A673 (cell line): Measurements from ENCODE around the gene GNAQ.

Source experiments
- EZH2 ChIP-seq: fragments of 200-600 bp; sonication (generic); IDR thresholded peaks from 2 replicates; pipeline ENCODE4 v1.6.1; 2017; ENCODE audit warnings: borderline replicate concordance, low read depth, mild to moderate bottlenecking, mixed read lengths, antibody characterized with exemption, low read length; ENCODE audit not compliant: poor library complexity, severe bottlenecking
- TF ChIP-seq, protein P1 (sequence below): fragments of 300-800, 200-600 bp; sonication (generic); conservative IDR thresholded peaks from 2 replicates; pipeline ENCODE4 v1.5.1; 2017; ENCODE audit warnings: low read depth, mild to moderate bottlenecking, antibody characterized with exemption, low read length, moderate library complexity, mixed read lengths

- TF ChIP-seq, protein P1, sequence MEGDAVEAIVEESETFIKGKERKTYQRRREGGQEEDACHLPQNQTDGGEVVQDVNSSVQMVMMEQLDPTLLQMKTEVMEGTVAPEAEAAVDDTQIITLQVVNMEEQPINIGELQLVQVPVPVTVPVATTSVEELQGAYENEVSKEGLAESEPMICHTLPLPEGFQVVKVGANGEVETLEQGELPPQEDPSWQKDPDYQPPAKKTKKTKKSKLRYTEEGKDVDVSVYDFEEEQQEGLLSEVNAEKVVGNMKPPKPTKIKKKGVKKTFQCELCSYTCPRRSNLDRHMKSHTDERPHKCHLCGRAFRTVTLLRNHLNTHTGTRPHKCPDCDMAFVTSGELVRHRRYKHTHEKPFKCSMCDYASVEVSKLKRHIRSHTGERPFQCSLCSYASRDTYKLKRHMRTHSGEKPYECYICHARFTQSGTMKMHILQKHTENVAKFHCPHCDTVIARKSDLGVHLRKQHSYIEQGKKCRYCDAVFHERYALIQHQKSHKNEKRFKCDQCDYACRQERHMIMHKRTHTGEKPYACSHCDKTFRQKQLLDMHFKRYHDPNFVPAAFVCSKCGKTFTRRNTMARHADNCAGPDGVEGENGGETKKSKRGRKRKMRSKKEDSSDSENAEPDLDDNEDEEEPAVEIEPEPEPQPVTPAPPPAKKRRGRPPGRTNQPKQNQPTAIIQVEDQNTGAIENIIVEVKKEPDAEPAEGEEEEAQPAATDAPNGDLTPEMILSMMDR: no peak
- TF ChIP-seq EZH2: no peak
Observed at GRCh38 chr9:78005231-78006002, 26.2 kb downstream of the GNAQ start.
